Measurements from ENCODE around the gene OR4E1.

DNA sequence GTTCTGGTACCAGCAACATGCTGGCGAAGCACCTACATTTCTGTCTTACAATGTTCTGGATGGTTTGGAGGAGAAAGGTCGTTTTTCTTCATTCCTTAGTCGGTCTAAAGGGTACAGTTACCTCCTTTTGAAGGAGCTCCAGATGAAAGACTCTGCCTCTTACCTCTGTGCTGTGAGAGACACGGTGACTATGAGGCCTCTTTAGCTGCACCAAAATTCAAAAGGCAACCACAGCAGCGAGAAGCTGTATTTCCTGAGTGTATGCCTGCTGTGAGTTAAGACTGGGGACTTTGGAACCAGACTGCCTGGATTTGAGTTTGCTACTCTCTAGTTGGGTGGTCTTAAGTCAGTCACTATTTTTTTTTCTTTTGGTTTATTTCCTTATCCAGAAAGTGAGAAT, 30.2 kb downstream of the OR4E1 start:
- TF ChIP-seq CTCF (IDR thresholded peaks at IDR 0.05; ENCODE audit: borderline replicate concordance, extremely low read depth, low read length, poor library complexity, severe bottlenecking) (no peak), EZH2 (IDR thresholded peaks at IDR 0.05; ENCODE audit: borderline replicate concordance, low read depth, low read length, severe bottlenecking) (no peak)
